HG02678 (cell line): ENCODE data around the gene PCED1A.
"Not testable (repeated sequence)": the region's sequence is repeated elsewhere in the genome, so short reads cannot be mapped to it uniquely, and the experiment has no call there.

Source experiments
- ATAC-seq: cut with Tn5 transposase; IDR thresholded peaks from one replicate; pipeline ENCODE4 v1.9.1; 2021; ENCODE audit warnings: mild to moderate bottlenecking, moderate library complexity; ENCODE audit not compliant: unreplicated experiment

Gene PCED1A

DNA sequence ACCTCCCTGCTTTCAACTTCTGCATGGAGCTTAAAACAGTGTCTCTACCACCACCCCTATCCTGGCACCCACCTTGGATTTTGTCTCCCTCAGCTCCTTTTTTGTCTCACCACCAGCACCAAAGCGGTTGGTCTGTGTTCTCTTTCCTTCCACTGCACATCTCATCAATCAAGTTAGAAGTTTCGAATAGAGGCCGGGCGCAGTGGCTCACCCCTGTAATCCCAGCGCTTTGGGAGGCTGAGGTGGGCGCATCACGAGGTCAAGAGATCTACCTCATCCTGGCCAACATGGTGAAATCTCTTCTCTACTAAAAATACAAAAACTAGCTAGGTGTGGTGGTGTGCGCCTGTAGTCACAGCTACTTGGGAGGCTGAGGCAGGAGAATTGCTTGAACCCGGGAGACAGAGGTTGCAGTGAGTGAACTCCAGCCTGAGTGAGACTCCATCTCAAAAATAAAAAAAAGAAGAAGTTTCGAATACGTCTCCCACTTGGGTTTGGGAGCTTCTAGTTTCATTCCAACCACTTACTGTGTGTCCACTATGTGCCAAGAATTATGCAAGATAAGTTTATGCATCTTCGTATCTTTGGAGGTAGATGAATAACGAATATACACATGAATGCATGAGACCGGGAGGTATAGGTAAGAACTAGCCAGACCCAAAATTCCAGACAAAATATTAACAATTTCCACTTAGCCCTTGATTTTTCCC is 5.9 kb downstream of the PCED1A start:
- ATAC-seq: no peak

GRCh38 chr20:2833761-2834160 is 6.7 kb downstream of the PCED1A start:
- ATAC-seq: no peak

- ATAC-seq: not testable (repeated sequence)
Observed at GRCh38 chr20:2831206-2831605, 9.2 kb downstream of the PCED1A start.

DNA sequence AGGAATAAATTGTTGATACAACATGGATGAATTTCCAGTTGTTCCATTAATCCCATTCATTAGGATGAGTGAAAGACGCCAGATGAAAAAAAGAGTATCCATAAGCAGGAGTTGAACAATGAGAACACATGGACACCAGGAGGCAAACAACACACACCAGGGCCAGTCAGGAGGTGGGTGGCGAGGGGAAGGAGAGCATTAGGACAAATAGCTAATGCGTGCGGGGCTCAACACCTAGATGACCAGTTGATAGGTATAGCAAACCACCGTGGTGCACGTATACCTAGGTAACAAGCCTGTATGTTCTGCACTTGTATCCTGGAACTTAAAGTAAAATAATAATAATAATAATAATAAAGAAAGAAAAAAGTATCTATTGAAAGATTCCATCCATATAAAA is 11.1 kb downstream of the PCED1A start:
- ATAC-seq: no peak

GRCh38 chr20:2826655-2827054 is 13.8 kb downstream of the PCED1A start:
- no peak for ATAC-seq

- no peak for ATAC-seq
Observed at GRCh38 chr20:2825761-2826160, 14.7 kb downstream of the PCED1A start.

DNA sequence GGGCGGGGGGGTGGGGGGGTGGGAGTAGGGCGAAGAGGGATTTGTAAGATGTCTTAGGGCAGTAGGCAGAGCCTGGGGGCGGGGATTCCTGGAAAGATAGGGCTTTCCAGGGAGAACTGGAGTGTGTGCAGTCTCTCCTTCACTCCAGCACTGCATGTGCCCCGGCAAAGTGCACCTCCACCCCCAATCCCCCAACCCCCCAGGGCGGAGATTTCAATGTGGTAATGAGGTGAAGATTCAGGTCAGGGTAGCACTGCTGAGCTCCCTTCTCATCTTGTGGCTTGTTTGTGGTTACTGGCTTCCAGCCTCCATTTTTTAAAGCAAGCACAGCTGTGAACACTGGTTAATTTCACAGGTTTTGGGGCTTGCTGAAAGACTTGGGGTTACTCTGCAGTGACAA is 18.4 kb downstream of the PCED1A start:
- no peak for ATAC-seq

- no peak for ATAC-seq
Observed at GRCh38 chr20:2820896-2821869, 19.3 kb downstream of the PCED1A start.

DNA sequence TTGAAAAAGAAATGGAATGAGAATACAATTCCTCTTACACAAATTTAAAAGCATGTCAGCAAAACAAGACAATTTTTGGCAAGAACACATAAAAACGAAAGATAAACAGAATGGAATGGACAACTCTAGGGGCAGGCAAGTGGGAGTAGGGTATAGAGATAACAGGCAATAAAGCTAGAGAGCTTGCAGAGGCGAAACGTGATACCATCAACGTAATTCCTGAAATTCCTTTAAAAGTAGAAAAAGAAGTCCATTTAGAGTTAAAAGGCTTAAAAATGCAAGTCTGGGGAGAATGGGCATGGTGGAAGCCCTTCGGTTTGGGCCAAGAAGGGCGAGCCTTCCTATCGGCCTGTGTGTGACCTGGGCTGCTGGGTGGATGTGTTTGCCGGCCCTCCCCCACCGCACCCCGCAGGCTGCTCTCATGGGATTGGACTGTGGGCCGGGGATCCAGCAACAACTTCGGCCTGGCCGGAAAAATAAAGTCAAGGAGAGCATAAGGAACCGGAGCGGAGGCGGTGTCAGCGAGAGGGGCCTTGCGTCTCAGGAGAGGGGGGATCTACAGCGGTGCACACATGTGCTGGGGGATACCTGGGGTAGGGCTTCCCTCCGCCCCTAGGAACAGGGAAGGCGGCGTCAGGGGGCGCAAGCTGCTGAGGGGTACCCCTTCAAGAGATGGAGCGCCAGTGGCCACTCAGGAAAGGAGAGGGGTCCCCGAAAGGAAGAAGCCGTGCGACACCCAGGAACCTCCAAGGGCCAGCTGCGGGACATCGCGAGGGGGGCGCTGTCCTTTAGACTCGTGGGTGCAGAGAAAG is 20.2 kb downstream of the PCED1A start:
- no peak for ATAC-seq

- ATAC-seq: no peak
Observed at GRCh38 chr20:2817891-2818595, 22.4 kb downstream of the PCED1A start.

DNA sequence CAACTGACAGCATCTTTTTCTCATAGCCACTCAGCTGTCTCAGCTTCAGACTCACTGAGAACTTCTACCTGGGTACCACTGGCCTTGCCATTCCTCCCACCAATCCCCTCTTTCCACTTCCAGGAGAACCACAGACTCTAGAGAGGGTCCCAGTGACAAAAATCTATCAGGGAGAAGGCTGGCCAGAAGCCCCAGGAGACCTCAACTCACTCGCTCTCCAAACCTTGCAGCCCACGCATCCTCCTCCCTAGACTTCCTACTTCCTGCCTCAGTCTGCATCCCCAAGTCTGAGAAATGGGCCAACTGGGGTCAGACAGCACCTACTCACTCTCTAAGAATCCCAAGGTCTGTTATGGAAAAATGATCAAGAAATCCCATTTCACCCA is 23.1 kb downstream of the PCED1A start:
- ATAC-seq: no peak

GRCh38 chr20:2816583-2817340 is 23.7 kb downstream of the PCED1A start:
- no peak for ATAC-seq

DNA sequence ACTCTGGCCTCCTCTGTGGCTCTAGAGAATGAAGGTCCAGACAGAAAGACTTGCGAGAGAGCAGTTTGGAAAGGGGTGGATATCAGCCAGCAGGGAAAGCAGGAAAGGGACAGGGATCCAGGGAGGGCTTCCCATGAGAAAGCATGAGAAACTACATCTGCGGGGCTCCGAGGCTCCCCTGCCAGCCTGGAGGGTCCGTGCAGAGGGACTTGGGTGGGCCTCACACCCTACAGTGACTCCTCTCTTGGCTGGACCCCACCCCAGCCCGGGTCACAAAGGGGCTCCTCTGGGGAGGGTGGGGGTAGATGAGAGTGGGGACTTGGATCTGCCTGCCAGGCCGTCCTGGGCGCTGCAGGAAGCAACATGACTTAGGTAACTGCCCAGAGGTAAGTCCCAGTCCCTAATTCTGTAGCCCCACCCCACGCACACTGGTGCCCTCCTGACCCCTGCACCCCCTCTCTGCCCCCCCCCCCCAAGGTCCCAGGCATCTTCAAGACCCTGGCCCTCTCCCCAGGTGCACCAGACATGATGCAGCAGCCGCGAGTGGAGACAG is 24.3 kb downstream of the PCED1A start, which contains the start of gene TMEM239:
Gene TMEM239, plus strand, starts transcription at position 335 of the 553 bp plus-strand sequence. Its CDS starts 191 bp downstream, at position 526.
- ATAC-seq: no peak

DNA sequence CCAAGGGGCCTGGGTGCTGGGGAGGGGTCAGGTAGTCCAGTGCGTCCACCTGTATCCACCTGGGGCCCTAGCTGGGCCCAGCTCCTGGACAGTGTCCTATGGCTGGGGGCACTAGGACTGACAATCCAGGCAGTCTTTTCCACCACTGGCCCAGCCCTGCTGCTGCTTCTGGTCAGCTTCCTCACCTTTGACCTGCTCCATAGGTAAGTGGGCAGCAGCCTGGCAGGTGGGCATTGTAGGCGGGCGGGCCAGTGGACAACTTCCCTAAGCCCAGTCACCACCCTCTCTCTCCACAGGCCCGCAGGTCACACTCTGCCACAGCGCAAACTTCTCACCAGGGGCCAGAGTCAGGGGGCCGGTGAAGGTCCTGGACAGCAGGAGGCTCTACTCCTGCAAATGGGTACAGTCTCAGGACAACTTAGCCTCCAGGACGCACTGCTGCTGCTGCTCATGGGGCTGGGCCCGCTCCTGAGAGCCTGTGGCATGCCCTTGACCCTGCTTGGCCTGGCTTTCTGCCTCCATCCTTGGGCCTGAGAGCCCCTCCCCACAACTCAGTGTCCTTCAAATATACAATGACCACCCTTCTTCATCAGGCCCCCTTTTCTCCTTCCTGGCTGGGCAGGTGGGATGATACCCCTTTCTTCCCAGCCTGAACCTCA is 25.1 kb downstream of the PCED1A start:
- ATAC-seq: no peak

- no peak for ATAC-seq
Observed at GRCh38 chr20:2814587-2815051, 25.8 kb downstream of the PCED1A start, which contains the start of gene C20orf141. C20orf141 (plus strand) TSS chr20:2814987; CDS start chr20:2815185, 198 bp downstream.

DNA sequence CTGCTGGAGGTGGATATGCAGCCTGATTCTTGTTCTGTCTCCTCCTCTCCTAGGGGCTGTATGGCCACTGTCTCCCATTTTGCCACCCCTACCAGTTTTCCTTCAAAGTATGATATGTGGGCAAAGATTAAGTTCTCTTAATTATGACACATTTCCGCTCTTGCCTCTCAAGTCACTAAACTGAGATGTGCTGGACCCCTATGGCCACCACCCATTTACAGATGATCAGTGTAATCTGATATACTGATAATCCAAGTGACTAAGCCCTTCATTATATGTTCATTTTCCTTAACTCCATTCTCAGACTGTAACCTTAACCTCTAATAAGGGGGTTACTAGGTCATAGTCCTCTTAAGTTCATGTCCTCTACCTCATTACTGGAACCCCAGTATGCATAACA is 26.4 kb downstream of the PCED1A start:
- no peak for ATAC-seq

DNA sequence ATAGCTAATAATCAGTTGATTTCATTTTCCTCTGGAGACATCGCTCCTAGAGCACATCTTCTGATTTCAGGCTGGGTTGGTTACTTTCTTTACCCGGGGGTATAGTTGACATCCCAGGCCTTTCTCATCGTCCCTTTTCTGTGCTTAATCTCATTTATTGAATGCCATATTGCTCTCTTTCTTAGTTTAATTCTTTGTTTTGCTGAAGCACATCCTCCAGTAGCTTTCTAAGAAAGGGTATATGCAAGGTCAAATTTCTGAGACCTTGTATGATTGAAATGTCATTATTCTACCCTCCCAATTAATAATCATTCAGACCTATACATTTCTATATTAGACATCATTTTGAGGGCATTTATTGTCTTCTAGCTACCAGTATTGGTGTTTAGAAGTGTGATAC is 28.3 kb downstream of the PCED1A start:
- no peak for ATAC-seq

DNA sequence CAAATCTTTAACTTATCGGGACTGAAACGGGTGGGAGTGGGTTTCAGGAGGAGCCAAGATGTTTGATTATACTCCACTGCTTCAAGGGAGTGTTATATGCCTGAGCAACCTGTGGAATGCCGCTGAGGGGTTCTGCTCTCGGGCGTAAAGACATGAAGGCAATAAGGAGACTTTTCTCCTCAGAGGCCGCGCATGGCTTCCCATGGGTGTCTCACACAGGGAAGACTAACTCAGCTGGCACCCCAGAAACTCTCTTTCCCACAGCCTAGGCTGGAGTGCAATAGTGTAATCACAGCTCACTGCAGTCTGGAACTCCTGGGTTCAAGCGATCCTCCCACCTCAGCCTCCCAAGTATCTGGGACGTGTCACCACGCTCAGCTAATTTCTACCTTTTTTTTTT is 30.8 kb downstream of the PCED1A start:
- ATAC-seq: no peak

DNA sequence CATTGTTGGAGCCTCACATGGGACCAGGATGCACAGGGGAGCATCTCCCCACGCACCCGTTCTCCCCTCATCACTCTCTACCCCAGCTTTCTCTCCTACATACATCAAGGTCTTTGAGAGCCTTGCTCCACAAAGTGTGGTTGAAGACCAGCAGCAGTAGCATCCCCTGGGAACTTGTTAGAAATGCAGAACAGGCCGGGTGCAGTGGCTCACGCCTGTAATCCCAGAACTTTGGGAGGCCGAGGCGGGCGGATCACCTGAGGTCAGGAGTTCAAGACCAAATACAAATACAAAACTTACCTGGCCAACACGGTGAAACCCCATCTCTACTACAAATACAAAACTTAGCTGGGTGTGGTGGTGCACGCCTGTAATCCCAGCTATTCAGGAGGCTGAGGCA is 32.5 kb downstream of the PCED1A start:
- not testable (repeated sequence) for ATAC-seq
